ENCODE results near the gene ATP6V0D1.

Gene ATP6V0D1

DNA sequence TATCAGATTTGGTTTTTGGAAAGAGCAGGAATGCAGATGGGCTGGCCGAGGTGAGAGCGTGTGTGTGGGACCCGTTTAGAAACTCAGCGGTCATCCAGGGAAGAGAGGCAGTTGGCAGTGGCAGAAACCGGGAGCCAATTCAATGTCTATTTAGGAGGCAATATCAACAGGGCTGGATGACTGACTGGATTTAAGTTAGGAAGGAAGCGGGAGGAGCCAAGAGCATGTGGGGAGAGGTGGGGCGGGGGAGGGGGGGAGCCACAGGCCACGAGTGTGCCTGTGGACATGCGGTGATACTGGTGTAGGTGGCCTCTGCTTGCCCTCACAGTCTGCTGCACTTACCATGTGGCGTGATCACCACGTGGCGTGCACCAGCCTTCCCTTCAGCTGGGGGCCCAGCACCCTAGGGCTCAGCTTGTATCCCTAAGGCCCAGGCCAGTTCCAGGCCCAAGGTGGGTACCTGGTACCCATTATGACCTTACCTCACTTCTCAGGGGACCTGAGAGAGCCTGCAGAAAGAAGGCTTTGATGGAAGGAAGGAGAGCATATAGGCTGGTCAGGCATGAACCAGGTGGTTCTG is 76.9 kb downstream of the ATP6V0D1 start:
- no peak for DNase-seq (ENCODE audit: low read depth)
- no peak for TF ChIP-seq CTCF (conservative IDR thresholded peaks at IDR 0.05; ENCODE audit: control insufficient read depth, insufficient read depth, low read depth, low read length)
- no peak overlapping the region for H3K4me3 ChIP-seq (ENCODE audit: control insufficient read depth, low read depth, low read length)

GRCh38 chr16:67400901-67401300 is 80.1 kb downstream of the ATP6V0D1 start:
- DNase-seq (ENCODE audit: low read depth): no peak
- TF ChIP-seq CTCF (conservative IDR thresholded peaks at IDR 0.05; ENCODE audit: control insufficient read depth, insufficient read depth, low read depth, low read length): no peak
- no peak overlapping the region for H3K4me3 ChIP-seq (ENCODE audit: control insufficient read depth, low read depth, low read length)

DNA sequence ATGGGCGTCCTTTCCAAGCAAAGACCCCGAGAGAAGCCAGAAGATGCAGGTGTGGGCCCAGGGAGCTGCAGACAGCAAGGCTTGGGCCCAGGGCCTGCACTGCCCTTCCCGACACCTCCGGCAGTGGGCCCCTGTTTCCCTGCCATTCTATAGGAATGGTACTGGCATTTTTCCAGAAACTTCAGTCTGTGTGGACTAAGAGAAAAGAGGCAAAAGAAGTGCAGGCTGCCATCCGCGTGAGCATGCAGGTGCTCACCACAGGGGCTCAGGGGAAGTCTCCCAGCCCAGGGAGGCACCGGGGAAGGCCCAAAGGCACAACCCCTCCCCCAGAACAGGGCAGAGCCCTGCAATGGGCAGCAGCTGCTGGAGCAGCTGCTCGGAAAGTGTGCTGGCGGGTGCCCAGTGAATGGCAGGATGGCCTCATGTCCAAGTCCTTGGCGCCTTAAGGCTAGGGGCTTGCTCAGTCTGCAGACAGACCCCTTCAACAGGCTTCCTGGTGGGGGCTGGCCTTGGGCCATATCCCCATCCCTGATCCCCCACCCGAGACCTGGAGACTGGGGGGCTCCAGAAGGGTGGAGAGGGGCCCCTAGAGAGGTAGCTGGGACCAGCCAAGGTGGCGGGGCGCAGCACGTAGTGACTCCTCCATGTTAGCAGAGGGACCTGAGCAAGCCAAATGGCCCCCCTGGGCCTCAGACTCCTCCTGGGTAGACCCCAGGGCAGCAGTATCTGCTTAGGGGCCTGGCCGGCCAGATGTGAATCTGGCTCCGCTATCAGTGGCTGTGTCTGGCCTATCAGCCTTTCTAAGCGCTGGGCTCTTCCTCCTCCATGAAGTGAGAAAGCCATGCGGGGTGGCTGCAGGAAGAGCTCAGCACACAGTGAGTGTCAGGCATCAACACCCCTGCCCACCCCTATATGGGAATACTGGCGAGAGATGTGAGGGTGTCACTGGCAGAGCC is 80.9 kb downstream of the ATP6V0D1 start:
- TF ChIP-seq CTCF (conservative IDR thresholded peaks at IDR 0.05; ENCODE audit: control insufficient read depth, insufficient read depth, low read depth, low read length): no peak
- no peak for DNase-seq (ENCODE audit: low read depth)

DNA sequence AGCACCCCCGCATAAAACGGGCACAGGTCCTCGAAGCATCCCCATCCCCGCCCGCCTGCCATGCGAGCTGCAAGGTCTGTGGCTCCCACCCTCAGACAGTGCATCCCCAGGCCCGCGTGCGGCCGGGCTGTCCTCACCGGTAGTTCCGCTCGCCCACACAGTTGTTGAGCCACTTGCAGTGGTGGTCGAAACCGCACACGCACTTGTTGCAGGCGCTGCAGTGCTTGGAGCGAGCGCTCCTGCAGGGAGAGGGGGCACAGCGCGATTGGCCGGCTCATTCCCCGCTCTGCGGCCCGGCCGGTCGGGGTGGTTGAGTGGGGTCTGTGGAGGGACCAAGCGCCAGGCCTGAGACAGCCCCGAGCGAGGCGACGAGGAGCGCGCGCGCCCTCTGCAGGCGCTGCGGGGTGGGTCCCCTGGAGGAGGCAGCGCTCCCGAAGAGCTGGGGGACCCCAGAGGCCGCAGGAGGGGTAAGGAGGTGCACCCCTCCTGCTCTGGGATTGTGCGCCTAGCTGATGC is 81.7 kb downstream of the ATP6V0D1 start:
- TF ChIP-seq CTCF (conservative IDR thresholded peaks at IDR 0.05; ENCODE audit: control insufficient read depth, insufficient read depth, low read depth, low read length): peak; percentile 54
- DNase-seq (ENCODE audit: low read depth): no peak

More for the DNA sequence above, 80.9 kb downstream of the ATP6V0D1 start:
- no peak overlapping the region for H3K4me3 ChIP-seq (ENCODE audit: control insufficient read depth, low read depth, low read length)

GRCh38 chr16:67398546-67399217 is 82.3 kb downstream of the ATP6V0D1 start:
- H3K4me3 ChIP-seq (ENCODE audit: control insufficient read depth, low read depth, low read length): no peak overlapping the region
- TF ChIP-seq CTCF (conservative IDR thresholded peaks at IDR 0.05; ENCODE audit: control insufficient read depth, insufficient read depth, low read depth, low read length): no peak
- DNase-seq (ENCODE audit: low read depth): no peak

More for the DNA sequence above, 81.7 kb downstream of the ATP6V0D1 start:
- H3K4me3 ChIP-seq (ENCODE audit: control insufficient read depth, low read depth, low read length): no peak overlapping the region

DNA sequence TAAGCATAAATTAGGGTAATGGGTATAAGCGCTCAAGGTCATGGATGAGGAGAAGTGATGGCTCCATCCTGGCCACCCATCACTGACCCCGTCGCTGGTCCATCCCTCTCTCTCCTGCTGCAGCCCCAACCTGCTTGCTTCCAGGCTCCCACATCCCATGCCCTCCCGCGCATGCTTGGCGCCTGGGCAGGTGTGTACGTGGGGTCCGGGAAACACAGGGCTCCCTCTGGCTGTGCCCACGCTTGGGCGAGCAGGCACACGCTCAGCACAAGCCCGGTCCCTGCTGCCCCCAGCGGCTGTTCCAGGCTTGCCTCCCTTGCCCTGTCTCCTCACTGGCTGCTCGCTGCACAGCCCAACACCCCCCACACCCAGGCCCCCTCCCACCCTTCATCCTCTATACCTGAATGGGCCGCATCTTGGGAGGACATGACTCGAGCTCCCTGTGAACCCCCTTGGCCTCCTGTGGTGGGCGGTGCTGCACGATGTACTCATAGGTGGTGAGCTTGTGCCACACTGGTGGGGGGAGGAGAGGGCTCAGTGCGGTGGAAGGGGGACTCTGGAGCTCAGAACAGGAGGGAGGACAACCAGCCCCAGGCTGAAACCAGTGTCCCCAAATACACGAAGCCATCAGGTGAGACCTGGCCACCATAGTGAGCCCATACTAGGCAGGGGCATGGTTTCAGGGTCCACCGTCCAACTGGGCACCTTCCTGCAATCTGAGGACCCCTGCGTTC is 83.0 kb downstream of the ATP6V0D1 start:
- H3K4me3 ChIP-seq (ENCODE audit: control insufficient read depth, low read depth, low read length): no peak overlapping the region
- TF ChIP-seq CTCF (conservative IDR thresholded peaks at IDR 0.05; ENCODE audit: control insufficient read depth, insufficient read depth, low read depth, low read length): no peak
- DNase-seq (ENCODE audit: low read depth): no peak
